Adipocyte (in vitro differentiated cells): ENCODE measurements around the gene MLLT1.

Experiments used
- DNase-seq: peaks from one replicate; pipeline ENCODE4 v3.0.0-alpha.2; 2015; ENCODE audit warnings: low read depth
- H3K27me3 ChIP-seq: replicated peaks from 2 replicates; pipeline ENCODE4 v1.7.0; 2013; ENCODE audit warnings: mild to moderate bottlenecking, low read length, moderate library complexity; ENCODE audit not compliant: control insufficient read depth, insufficient read depth
- H3K36me3 ChIP-seq: 2 replicates; pipeline ENCODE4 v1.7.0; 2013; ENCODE audit warnings: low read length, mild to moderate bottlenecking, moderate library complexity; ENCODE audit not compliant: control insufficient read depth, insufficient read depth, severe bottlenecking
- H3K4me1 ChIP-seq: 2 replicates; pipeline ENCODE4 v1.7.0; 2013; ENCODE audit warnings: mild to moderate bottlenecking, low read length, moderate library complexity; ENCODE audit not compliant: control insufficient read depth, insufficient read depth
- H3K4me3 ChIP-seq: 2 replicates; pipeline ENCODE4 v1.7.0; 2013; ENCODE audit warnings: mild to moderate bottlenecking, low read length, moderate library complexity
- H3K9ac ChIP-seq: 2 replicates; pipeline ENCODE4 v1.7.0; 2013; ENCODE audit warnings: mild to moderate bottlenecking, low read length, moderate library complexity
- H3K9me3 ChIP-seq: 2 replicates; pipeline ENCODE4 v1.7.0; 2013; ENCODE audit warnings: mild to moderate bottlenecking, low read length, moderate library complexity; ENCODE audit not compliant: control insufficient read depth

The MLLT1 gene

GRCh38 chr19:6233056-6233826, 46.5 kb downstream of the MLLT1 start:
- H3K9ac ChIP-seq = peak overlapping the region; percentile 66
- peak overlapping the region; percentile 1 for H3K4me3 ChIP-seq
- DNase-seq = peak; percentile 20
- H3K36me3 ChIP-seq = peaks cover 12% of the 10 kb centered on the region
- no peaks in the 10 kb centered on the region for H3K27me3 ChIP-seq
- H3K9me3 ChIP-seq = no peaks in the 10 kb centered on the region
- peaks cover 37% of the 10 kb centered on the region for H3K4me1 ChIP-seq

GRCh38 chr19:6232601-6233055, 47.1 kb downstream of the MLLT1 start:
- DNase-seq = peak; percentile 80
- peak overlapping the region; percentile 66 for H3K9ac ChIP-seq
- H3K4me3 ChIP-seq = peak overlapping the region; percentile 1
- H3K36me3 ChIP-seq = peaks cover 12% of the 10 kb centered on the region
- no peaks in the 10 kb centered on the region for H3K9me3 ChIP-seq
- H3K4me1 ChIP-seq = peaks cover 31% of the 10 kb centered on the region
- no peaks in the 10 kb centered on the region for H3K27me3 ChIP-seq

- Histone ChIP-seq H3K4me1 (peaks cover 31% of the 10 kb centered on the region), H3K4me3 (no peak overlapping the region), H3K9me3 (no peaks in the 10 kb centered on the region), H3K9ac (no peak overlapping the region), H3K27me3 (no peaks in the 10 kb centered on the region), H3K36me3 (peaks cover 28% of the 10 kb centered on the region)
- no peak for DNase-seq
Observed at GRCh38 chr19:6230991-6231448, 48.8 kb downstream of the MLLT1 start.

GRCh38 chr19:6229951-6230712, 49.6 kb downstream of the MLLT1 start:
- Histone ChIP-seq H3K36me3 (peaks cover 35% of the 10 kb centered on the region), H3K4me1 (peaks cover 32% of the 10 kb centered on the region), H3K4me3 (no peak overlapping the region), H3K27me3 (no peaks in the 10 kb centered on the region), H3K9ac (no peak overlapping the region), H3K9me3 (no peaks in the 10 kb centered on the region)
- no peak for DNase-seq

- Histone ChIP-seq H3K36me3 (peaks cover 38% of the 10 kb centered on the region), H3K4me1 (peaks cover 32% of the 10 kb centered on the region), H3K4me3 (no peak overlapping the region), H3K9ac (no peak overlapping the region), H3K27me3 (no peaks in the 10 kb centered on the region), H3K9me3 (no peaks in the 10 kb centered on the region)
- DNase-seq = no peak
Observed at GRCh38 chr19:6229216-6229913, 50.4 kb downstream of the MLLT1 start.

GRCh38 chr19:6228551-6229215, 51.1 kb downstream of the MLLT1 start:
- peaks cover 38% of the 10 kb centered on the region for H3K36me3 ChIP-seq
- H3K9me3 ChIP-seq = no peaks in the 10 kb centered on the region
- peaks cover 26% of the 10 kb centered on the region for H3K4me1 ChIP-seq
- DNase-seq = no peak
- no peak overlapping the region for H3K4me3 ChIP-seq
- H3K27me3 ChIP-seq = no peaks in the 10 kb centered on the region
- no peak overlapping the region for H3K9ac ChIP-seq

GRCh38 chr19:6227936-6228325, 51.8 kb downstream of the MLLT1 start:
- DNase-seq = no peak
- Histone ChIP-seq H3K36me3 (peaks cover 38% of the 10 kb centered on the region), H3K9me3 (no peaks in the 10 kb centered on the region), H3K27me3 (no peaks in the 10 kb centered on the region), H3K9ac (no peak overlapping the region), H3K4me3 (no peak overlapping the region), H3K4me1 (peaks cover 18% of the 10 kb centered on the region)

GRCh38 chr19:6227156-6227935, 52.4 kb downstream of the MLLT1 start:
- H3K4me1 ChIP-seq = peaks cover 12% of the 10 kb centered on the region
- DNase-seq = no peak
- H3K9me3 ChIP-seq = no peaks in the 10 kb centered on the region
- no peak overlapping the region for H3K4me3 ChIP-seq
- H3K27me3 ChIP-seq = no peaks in the 10 kb centered on the region
- H3K36me3 ChIP-seq = peaks cover 38% of the 10 kb centered on the region
- no peak overlapping the region for H3K9ac ChIP-seq

GRCh38 chr19:6226444-6227155, 53.2 kb downstream of the MLLT1 start:
- no peak for DNase-seq
- Histone ChIP-seq H3K27me3 (no peaks in the 10 kb centered on the region), H3K4me3 (no peak overlapping the region), H3K9me3 (no peaks in the 10 kb centered on the region), H3K36me3 (peaks cover 42% of the 10 kb centered on the region), H3K4me1 (peaks cover 5% of the 10 kb centered on the region), H3K9ac (no peak overlapping the region)

GRCh38 chr19:6226012-6226411, 53.8 kb downstream of the MLLT1 start:
- no peaks in the 10 kb centered on the region for H3K27me3 ChIP-seq
- H3K9me3 ChIP-seq = no peaks in the 10 kb centered on the region
- H3K9ac ChIP-seq = no peak overlapping the region
- H3K4me3 ChIP-seq = no peak overlapping the region
- no peak for DNase-seq
- H3K4me1 ChIP-seq = peaks cover 7% of the 10 kb centered on the region
- H3K36me3 ChIP-seq = peaks cover 48% of the 10 kb centered on the region
